GM18909 (cell line): ENCODE measurements around the gene MRO.
"Not testable (repeated sequence)": the region's sequence is repeated elsewhere in the genome, so short reads cannot be mapped to it uniquely, and the experiment has no call there.

Experiments
- ATAC-seq: cut with Tn5 transposase; IDR thresholded peaks from one replicate; pipeline ENCODE4 v1.9.1; 2021; ENCODE audit warnings: mild to moderate bottlenecking; ENCODE audit not compliant: unreplicated experiment, poor library complexity

MRO gene

GRCh38 chr18:50839341-50839740 lies 19.5 kb upstream of the MRO start:
- no peak for ATAC-seq

DNA sequence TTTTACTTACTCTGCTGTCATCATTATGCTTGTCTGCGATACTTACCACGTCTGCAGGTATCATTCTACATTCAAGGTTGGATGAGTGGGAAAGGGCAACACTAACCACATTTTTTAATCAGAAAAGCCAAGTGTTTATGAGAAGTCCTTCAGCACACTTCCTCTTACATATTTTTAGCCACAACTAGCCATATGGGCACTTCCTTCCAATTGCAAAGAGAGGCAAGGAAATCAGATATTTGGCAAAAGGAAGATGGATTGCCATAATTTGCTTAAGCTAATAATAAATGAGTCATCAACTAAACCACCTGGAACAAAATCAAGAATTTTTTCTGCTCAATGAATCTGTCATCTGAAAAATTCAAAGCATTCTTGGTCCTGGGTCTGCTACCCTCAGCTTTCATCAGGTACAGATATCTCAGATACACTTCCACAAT lies 16.7 kb upstream of the MRO start:
- no peak for ATAC-seq

- not testable (repeated sequence) for ATAC-seq
Observed at GRCh38 chr18:50833496-50833895, 13.7 kb upstream of the MRO start.

DNA sequence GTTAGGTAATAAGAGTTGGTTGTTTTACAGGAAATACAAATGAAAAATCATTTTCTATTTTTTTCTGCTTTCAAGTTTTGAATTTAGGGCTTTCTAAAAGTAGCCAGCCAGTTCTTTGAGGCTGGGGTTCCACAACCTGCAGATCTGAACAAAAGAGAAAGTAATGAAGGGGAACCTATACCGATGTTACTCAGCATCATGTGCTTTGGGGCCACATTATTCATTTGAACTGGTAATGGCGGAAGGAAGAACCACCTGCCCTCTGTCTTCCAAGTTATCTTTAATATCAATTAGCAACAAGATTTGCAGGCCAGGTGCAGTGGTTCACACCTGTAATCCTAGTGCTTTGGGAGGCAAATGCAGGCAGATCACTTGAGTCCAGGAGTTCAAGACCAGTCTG lies 12.9 kb upstream of the MRO start:
- ATAC-seq = peak; percentile 63

GRCh38 chr18:50830544-50830943 lies 10.7 kb upstream of the MRO start:
- ATAC-seq = no peak

DNA sequence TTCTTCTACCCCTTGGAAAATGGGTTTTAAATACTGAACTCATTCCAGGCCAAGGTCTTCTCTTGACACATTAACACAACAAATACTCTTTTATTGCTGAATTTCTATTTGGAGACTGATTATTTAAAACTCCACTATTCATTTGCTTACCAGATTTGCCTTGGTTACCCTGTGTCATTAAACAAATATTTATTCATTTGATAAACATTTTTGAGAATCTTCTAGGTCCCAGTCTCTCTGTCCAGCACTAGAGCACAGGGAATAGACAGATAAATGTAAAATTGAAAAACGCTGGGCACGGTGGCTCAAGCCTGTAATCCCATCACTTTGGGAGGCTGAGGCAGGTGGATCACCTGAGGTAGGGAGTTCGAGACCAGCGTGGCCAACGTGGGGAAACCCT lies 9.8 kb upstream of the MRO start:
- ATAC-seq = no peak

DNA sequence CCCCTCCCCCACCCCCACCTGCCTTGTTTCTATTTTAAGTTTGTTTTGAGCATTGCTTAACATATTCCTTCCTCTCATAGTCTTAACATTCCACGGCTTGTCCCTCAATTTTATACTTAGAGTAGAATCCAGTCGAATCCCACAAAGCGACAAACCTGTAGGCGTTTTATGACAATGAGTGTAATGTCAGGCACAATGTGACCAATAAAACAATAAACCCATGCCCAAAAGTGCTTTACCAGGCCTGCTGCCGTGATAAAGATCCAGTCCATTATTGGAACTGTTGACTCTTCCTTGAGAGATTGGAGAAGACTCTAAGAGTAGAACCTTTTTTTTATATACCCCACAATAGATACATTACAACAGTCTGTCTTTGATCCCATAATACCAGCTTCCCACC lies 6.2 kb upstream of the MRO start:
- no peak for ATAC-seq

DNA sequence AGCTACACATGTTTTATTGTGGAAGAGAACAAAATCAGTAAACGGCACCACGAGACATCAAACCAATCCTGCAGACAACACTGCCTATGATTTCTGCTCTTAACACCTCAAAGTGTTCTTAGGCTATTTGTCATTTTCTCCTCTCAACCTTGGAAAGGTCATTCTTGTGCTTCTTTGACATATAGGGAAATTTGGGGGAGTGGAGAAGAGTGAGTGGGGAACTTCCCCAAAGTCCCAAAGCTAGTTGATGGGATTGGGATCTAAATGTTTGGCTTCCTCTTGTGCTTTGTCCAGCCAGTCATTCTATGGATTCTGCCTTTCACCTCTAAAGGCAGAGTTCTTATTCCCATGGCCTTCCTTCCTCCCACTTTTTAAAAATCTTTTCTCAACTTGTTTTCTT lies 5.8 kb upstream of the MRO start:
- no peak for ATAC-seq

GRCh38 chr18:50822756-50823155 lies 2.9 kb upstream of the MRO start:
- ATAC-seq = no peak

DNA sequence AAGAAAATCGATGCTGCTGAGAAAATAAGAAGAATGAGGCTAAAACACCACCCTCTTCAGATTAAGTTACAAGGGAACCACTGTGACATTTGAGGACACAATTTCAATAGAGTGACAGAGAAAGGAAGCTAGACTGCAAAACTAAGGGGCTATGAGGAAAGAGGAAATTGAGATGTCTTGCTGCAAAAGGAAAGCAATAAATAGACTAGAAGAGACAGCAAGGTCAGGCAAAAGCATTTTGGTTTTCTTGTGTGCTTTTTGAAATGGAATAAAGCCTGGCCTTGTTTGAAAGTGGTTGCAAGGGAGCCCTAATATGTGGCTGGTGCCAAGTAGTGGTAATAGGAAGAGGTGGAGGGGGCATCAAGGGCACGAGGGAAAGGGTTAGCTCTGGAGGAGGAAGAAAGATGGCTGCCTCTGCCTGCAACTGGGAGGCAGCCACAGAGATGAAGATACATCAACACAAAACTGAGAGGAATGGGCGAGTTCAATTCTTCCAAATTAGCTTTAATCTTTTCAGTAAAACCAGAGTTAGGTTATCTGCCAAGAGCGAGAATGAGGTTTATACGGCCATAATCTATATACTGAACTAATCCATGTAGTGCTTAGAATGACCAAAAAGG lies 1.2 kb upstream of the MRO start:
- ATAC-seq = no peak

GRCh38 chr18:50819027-50819727 lies 639 bp downstream of the MRO start:
- ATAC-seq = no peak

GRCh38 chr18:50816419-50817166 lies 3.2 kb downstream of the MRO start:
- no peak for ATAC-seq

- no peak for ATAC-seq
Observed at GRCh38 chr18:50814395-50814794, 5.4 kb downstream of the MRO start.

DNA sequence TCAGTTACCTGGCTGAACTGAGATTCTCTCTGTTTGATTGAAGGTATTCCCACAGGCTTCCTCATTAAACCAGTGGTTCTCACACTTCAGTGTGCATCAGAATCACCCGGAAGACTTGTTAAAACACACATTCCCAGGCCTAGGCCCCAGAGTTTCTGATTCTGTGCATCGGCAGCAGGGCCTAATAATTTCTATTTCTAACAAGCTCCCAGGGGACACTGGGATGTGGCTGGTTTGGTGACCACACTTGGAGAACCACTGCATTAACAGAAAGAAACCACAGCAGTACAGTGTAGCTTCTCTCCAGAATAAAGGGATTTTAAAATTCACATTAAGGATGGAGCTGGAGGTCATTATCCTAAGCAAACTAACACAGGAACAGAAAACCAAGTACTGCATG lies 6.5 kb downstream of the MRO start:
- no peak for ATAC-seq

DNA sequence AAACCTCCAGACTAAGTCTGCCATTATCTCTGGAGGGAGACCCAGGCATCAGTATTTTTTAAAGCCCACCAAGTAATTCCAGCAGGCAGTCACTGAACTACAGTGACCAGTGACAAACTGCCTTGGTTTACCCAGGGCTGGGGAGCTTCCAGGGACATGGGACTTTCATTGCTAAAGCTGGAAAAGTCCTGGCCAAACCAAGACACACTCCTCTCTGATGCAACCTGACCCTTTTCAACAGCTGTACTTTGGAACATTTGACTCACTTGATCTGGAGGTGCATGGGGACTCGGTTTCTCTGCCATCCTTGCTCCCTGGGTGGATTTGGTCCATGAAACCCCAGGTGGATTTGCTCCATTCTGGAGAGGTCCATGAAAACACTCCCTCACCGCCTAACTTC lies 7.0 kb downstream of the MRO start:
- ATAC-seq = no peak

DNA sequence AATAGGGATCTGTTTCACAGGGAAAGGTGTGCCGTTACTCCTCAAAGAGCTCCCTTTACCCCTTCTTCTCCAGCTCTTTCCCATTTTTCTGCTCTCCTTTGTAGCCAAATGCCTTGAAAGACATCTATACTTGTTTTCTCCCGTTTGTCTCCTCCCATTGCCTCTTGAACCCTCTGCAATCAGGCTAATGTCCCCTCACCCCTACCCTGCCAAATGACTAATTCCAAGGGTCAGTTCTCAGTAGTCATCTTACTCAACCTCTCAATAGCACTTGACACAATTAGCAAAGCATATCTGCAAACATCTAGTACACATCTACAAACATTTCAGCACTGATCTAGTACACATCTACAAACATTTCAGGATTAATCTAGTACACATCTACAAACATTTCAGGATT lies 12.6 kb downstream of the MRO start:
- ATAC-seq = no peak

- peak; percentile 67 for ATAC-seq
Observed at GRCh38 chr18:50806208-50806616, 13.6 kb downstream of the MRO start.

GRCh38 chr18:50805732-50806131 lies 14.1 kb downstream of the MRO start:
- ATAC-seq = no peak

DNA sequence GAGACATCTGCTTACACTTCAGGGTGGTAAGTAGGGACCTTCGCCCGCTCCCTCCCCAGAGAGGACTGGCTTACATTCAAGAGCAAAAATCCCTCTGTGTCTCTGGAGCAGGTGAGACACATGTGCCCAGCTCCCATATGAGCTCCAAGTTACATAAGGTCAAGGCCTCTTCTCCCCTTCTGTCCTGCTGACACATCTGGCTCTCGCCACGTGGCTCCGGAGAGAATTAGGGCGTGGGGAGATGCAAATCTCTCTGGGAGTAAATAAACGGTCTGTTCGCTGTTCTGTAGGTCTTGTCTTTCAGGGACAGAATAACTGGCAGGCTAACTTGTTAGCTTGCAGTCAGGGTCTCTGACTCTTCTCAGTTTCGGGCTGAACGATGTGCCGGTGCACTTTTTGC lies 16.2 kb downstream of the MRO start:
- ATAC-seq = no peak

DNA sequence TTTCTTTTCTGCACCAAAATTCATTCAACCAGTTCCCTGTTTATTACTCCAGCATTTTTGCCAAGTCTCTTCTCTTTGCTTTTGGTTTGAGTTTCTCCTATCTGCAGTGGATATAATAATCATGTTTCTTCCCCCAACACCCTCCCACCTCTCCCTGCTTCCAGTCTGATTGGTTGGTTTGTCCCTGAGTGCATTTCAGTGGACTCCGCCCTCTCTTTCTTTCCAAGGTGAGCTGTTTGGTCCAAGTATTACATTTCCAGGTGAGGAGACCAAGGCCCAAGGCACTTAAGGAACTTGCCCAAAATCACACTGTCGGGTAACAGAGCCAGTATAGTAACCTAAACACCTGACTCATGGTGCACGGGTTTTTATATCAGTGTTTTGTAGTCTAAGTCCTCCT lies 17.7 kb downstream of the MRO start:
- no peak for ATAC-seq

DNA sequence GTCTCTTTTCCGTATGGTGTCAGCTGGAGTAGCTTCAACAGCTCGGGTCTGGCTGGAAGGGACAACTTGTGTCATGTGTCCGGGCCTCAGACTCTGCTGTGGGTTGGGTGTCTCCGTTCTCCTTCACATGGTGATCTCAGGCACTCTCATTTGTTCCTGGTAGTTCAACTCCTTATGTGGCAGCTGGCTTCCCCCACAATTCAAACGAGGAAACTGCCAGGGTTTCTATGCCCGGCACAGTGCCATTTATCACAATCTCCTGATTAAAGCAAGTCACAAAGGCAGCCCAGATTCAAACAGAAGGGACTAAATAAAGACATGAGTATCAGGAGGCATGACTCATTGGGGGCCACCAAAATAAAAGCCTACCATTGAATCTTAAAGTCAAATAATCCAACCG lies 22.7 kb downstream of the MRO start:
- no peak for ATAC-seq

GRCh38 chr18:50796495-50796894 lies 23.3 kb downstream of the MRO start:
- ATAC-seq = no peak
